COR-L47 (cell line): ENCODE data around the gene CFDP1.
A peak's percentile ranks its signal among the peaks of the same experiment; 100 is the strongest.

Experiments
- DNase-seq: peaks from one replicate; lab custom pipeline; 2025; lab: John Stamatoyannopoulos, UW

Gene CFDP1

DNA sequence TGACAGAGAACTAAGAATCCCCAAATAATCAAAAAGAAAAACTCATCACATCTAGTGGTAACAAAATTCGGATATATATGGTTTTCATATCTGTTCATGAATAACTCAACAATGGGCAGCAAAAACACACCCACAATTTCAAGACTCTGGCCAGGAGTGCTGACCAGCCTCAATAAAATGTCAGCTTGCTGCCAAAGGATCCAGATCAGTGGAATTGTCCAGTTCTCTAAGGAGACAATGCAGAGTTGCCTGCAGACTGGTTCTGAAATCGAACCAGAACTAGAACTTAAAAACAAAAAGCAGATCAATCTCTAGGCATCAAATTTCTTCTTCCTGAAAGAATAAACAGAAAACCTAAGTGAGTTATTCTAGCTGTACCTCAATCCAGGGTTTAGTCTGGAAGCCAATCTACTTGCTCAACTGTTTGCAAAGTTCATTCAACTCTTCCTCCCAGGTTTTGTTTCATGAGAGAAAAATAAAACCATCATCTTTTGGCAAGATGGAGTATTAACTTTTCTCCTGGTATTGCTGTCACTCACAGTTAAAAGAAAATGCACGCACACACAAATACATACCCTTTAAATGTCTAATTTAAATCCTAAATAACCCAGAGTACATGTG, 61.0 kb downstream of the CFDP1 start:
- DNase-seq, result no peak

DNA sequence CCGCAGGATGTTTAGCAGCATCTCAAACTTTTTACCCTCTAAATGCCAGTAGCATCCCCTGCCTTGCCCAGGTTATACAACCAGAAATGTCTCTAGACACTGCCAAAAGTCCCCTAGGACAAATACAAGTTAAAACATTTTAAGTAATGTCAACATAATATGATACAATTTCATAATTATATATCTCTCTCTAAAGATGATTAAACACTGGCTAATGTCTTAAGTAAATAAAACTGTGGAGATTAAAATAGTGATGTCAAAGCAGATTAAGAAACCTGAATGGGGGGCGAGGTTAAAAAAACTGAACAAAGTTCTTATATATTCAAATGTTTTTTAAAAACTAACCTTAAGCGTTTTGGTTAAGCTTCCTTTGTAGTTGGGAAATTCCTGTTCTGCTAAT, 62.1 kb downstream of the CFDP1 start:
- DNase-seq, result no peak

DNA sequence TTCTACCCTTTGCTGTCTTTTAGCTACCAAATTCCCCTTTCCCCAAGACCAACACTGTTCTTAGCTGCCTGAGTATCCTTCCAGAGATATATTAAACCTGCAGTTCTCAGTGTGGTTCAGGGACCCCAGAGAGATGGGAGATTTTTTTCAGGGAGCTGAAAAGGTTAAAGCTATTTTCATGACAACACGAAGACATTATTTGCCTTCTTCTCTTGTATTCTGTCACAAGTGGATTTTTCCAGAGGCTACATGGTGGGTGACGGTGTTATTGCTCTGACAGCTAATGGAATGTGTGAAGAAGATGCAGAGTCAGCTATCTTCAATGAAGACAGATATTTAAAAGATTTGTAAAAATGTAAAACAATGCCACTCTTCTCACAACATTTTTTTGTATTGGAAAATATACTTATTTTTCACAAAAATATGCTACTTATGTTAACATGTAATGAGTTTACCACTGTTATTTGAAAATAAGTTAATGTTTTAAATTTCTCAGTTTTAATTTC, 69.0 kb downstream of the CFDP1 start:
- no peak for DNase-seq

DNA sequence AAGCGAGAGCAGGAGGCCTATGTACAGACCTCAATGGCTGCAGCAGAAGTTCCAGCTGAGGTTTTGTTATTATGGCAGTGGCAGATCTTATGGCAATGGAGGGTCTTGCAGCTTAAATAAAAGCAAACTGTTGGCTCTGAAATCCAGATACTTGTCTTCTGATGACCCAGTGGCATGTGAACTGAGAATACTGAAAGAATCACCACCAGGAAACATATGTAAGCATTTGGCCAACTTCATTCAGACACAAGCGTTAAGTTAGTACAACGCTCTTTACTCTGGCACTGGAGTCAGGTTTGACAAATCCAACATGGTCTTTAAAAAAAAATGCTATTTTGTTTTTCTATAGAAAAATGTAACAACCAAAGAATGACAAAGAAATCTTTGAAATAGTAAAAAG, 70.5 kb downstream of the CFDP1 start:
- DNase-seq, result no peak

DNA sequence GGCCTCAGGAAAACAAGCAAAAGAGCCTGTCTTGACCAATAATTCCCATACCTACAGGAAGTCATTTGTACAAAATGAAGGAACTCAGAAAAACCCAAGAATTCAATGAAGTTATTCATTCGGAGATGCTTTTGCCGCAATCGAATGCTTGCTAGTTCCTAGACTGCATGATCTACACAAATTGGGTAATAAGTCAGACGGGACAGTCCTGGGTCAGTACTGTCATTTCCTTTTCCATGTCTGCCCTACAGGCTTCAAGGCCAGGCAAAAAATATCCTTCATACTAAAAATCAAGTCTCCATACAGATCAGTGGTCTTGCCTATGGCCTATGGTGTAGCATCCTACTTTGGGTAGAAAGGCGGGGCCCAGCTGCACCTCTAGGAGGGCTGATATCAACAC, 71.4 kb downstream of the CFDP1 start:
- no peak for DNase-seq

DNA sequence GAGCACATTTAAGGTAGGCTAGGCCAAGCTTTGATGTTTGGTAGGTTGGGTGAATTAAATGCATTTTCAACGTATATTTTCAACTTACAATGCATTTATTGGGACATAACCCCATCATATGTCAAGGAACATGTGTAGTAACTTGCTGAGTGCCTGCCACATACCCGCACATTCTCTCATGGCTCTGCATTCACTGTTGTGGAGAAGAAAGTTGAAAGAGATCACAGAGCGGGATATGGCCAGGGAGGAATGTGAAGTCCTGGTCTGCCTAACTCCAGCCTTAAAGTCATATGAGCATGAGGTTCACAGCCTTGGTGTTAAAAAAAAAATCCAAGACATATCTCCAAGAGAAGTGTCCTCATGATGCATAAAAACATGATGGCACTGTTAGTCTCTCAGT, 79.1 kb downstream of the CFDP1 start:
- DNase-seq, result no peak

DNA sequence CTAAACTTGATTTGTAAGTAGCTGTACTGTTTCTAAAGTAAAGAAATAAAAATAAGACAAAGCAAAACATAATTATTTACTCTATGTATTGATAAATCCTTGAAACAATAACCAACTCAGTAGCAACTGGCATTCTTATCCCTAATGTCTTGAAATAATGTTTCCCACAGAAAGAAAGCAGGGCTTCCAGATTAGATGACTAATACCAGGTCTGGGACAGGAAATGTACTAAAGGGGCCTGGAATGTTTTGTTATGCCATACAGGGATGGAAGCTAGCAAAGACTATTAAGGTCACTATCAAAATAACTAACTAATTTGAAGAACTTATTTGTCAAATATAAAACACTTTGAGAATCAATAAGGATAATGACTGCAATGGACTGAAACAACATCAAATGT, 82.1 kb downstream of the CFDP1 start:
- no peak for DNase-seq

DNA sequence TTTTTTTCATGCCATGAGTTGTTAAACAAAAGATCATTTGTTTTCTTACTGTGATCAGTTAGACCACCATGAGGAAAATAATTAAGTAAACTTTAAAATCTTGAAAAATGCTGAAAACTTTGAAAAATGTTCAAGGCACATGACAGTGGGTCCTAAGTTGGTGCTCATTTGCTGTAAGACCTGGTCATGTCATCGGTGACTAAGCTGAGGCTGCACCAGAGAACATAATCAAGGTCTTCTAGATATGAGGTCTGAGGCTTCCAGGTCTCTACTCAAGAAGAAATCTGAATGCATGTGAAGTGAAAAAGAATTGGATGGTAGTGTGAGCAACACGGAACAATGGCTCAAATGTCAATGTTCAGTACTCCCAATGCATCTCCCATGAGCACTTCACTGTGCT, 87.6 kb downstream of the CFDP1 start:
- no peak for DNase-seq

DNA sequence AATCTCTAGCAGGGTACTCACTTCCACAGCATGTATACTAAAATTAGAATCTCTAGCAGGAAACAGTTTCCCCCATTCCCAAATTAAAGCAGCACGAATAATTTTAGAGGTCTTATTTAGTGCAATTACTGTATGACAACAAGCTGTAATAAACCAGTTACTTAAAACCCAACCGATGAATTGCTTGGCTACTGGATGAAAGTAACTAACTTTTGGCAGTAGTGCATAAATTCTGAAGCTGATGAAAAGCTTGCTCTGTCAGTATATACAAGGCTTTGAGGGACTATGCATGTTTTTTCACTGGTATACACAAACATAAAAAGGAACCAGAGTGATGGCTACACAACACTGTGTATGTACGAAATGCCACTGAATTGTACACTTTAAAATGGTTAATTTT, 89.4 kb downstream of the CFDP1 start:
- DNase-seq, result no peak

DNA sequence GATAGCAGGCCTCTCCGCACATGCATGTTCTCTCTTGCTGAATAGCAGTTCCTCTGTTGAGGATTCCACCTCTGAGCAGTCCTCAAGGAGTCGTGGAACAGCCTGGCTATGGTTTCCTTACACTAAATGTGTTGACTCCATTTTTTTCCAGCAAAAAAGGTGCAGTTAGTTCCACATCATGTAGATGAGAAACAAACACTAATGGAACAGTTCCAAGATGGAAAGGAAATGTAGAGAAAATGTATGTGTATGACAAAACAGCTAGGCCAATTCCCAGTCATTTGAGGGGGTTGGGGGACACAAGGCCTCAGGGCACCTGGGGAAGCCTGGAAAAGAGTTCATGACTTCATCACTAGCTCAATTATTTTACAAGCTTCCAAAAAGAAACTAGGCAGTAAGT, 90.0 kb downstream of the CFDP1 start:
- no peak for DNase-seq

DNA sequence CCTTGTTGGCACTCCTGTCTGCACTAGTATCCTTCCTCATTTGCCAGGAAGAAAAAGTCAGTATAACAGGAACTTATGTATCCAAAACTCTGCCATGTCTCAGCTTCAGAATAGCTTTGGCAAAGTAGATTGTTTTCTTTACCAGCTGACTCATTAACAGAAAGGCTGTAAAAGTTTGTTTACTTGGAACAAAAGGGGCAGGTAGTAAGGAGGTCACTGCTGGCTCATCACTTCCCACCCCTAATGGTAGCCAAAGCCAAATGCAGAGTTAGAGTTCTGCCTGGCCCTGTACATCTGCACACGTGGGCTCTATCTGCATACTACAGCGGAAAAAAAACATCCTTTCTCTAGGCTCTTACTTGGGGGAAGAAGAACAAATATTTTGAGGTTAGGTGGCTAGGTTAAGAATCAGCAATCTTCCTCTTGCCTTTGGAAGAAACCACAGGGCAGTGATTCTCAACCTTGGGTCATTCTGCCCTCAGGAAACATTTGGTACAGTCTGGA, 90.9 kb downstream of the CFDP1 start:
- no peak for DNase-seq

DNA sequence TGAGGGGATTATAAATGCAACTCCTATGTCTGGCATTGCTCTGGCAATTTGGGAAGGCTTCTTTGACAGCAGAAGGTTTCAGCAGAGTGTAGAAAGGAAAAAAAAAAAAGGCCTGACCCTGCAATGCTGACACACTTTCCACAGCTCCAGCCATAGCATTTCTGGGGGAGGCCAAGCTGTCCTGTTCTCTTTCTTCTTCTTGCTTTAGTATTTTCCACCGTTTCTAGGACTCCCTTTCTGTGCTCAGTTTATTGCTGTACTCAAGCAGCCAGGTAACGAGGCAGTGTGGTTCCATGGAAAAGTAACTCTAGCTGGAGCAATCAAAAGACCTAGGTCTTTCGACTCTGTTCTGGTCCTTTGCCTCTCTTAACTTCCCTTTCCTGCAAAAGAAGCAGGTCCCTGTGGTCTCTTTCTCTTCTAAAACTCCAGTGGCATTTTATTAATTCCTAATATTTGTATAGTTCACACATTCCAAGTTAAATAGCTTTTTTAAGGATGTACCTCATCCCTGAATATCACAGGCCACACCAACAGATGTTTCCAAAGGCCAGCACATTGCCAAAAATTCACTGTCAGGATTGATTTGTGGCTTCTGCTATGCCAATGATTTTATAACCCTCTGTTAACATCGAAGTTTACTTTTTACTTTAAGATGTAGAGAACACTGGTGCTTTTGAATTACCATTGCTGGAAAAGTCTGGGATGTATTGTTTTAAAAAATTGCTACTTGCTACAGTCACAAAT, 91.6 kb downstream of the CFDP1 start:
- no peak for DNase-seq

DNA sequence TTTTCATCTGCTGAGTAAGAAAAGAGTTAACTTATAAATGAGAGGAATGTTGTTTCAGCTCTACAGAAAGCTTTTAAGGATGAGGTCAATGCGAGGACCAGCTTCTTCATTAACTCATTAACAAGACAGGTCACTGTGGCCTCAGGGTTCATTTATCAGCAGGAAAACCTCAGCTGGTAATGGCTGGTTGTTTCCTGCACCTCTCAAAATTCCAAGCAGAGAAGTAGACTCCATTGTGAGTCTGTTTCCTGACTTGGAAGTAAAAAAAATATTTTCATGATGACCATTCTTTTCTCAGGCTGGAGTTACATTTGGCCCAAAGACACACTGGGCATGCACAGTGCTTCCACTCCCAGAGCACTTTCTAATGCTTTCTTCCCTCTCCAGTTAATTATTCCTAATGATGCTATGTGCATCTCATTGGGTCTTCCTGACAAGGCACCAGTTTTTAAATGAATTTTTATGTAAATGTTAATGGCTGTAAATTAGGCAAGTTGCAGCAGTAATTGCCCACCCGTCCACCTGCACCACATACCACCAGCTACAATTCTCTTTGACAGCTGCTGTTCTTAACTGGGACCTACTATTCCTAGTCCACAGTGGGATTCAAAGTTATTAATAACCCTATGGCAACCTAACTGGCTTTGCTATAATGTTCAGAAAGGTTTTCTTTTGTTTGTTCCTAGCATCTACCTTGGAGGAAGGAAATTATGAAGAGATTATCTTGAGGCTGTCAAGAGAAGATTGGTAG, 92.4 kb downstream of the CFDP1 start:
- DNase-seq, result no peak

DNA sequence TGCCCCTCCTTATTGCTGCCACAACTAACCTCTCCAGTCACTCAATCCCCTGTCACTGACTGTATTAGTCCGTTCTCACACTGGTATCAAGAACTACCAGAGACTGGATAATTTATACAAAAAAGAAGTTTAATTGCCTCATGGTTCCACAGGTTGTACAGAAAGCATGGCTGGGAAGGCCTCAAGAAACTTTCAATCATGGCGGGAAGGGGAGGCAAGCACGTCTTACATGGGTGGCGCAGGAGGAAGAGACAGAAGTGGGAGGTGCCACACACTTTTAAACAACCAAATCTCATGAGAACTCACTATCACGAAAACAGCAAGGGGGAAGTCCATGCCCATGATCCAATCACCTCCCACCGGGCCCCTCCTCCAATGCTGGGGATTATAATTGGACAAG, 95.9 kb downstream of the CFDP1 start:
- DNase-seq, result no peak

DNA sequence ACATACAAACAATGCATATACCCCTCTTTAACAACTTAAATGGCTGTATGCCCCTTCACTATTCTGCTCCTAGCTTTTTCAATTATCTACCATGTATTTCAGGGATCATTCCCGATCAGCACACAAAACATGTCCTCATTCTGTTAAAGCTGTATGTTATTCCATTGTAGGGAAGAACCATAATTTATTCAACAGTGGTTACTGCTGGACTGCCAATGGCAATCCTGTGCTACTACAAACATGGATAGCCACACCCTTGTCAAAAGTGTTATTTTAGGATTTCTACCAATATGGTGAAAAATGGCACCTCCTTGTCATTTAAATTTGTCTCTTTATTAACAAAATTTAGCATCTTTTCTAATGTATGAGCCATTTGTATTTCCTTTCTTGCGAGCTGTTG, 96.8 kb downstream of the CFDP1 start:
- DNase-seq, result no peak

DNA sequence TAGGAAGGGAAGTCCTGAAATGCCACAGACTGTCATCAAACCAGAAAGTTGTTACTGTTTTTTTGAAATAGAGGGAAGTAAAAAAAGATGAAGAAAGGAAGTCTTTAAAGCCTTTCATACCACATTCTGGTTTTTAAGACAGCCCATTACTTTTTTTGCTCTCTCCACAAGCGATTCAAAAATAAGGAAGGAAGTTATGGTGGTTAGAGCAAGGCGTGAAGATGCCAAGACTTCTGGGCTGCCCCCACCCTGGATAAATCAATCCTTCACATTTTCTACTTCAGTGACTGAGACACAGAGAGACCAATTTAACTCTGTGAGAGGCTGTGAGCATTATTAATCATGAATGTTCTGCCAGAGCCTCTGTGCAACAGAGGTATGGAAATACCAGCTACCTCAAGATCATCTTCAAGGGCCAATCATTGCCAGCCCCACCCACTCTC, 99.6 kb downstream of the CFDP1 start:
- DNase-seq, result no peak

DNA sequence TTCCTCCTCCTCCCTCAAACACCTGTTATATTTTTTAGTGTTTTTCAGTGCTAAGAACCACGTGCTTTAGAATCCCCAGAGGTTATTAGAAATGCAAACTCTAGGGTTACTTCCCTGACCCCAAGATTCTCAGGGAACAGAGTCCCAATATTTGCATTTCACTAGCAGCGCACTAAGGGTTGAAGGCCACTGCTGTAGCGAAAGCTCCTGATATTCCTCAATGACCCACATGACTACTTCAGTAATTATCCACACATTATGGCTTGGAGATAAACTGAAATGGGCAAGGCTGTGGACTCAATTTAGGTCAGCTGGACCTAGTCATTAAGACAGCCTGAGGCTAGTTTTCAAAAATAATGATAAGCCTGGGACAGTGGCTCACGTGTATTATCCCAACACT, 103.4 kb downstream of the CFDP1 start:
- DNase-seq, result no peak

DNA sequence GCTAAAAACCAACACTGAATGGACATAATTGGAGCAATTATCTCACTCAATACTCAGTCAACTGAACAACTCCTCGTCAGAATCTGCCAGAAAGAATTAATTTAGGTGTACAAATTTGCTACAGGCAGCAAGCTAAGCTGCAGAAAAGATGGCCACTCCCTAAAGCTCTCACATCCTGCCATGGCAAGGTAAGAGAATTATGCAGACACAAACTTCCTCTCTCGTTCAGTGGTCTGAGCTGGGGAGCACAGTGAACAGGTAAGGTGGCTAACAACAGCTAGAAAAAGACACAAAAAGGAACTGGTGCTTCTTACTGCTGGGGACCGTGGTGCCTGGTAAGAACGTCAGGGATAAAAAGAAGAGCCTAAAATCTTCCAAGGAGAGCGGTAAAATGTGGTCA, 107.0 kb downstream of the CFDP1 start:
- peak; percentile 47 for DNase-seq

DNA sequence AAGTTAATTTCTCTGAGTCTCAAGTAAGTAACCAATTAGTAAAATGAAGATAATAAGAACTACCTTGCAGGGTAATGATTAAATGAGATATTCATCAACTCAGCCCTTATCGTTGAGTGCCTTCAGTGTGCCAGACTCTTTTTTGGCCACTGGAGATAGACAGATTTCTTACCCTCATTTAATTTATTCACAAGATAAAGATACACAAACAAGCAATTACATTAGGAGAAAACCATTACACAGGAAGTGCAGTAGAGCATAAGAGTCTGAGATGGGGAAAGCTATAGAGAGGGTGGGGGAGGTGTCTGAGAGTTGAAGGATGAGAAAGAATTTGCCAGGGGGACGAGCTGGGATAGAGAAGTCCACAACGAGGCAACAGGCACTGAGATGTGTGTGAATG, 109.4 kb downstream of the CFDP1 start:
- peak; percentile 13 for DNase-seq

DNA sequence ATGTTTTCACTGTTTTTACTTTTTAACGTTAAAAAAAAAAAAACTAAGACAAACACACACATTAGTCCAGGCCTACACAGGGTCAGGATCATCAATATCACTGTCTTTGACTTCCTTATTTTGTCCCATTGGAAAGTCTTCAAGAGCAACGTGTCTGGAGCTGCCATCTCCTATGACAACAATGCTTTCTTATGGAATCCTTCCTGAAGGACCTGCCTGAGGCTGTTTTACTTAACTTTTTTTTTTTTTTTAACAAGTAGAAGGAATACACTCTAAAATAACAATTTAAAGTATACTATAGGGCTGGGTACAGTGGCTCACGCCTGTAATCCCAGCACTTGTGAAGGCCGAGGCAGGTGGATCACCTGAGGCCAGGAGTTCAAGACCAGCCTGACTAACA, 110.1 kb downstream of the CFDP1 start:
- DNase-seq, result no peak

DNA sequence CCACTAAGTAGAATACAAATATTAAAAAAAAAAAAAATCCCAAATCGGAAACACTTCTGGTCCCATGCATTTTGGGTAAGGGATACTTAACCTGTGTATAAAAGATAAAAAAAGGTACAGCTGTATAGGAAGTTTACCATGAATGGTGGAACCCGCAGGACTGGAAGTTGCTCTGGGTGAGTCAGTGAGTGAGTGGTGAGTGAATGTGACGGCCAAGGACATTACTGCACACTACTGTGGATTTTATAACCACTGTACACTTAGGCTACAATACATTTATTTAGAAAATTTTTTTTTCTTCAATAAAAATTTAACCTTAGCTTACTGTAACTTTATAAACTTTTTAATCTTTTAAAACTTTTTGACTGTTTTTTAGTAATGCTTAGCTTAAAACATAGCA, 110.6 kb downstream of the CFDP1 start:
- no peak for DNase-seq

DNA sequence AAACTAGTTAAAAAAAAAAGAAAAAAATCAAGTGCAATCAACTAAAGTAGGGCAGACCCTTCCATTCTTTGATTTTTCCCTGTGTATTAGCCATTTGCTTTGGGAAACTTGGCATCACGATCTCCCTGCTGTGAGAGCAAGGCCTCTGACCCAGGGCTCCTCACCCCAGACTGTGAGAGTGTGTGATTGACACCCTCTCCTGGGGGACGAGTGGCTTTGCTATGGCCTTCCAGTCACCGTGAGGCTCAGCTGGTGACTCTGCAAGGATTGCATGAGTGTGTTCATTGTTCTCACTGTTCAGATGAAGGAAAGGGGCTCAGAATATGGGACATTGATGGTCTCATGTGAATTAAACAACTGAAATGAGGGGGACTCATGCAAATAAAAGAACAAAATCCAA, 112.9 kb downstream of the CFDP1 start:
- DNase-seq, result no peak
